ENCODE measurements around the gene POR. TPM values are rescaled to one million over a fixed set of nuclear protein-coding genes. Genes with fewer than 3 reads are reported as not detected.
A peak's percentile ranks its signal among the peaks of the same experiment; 100 is the strongest.

Gene POR
- total RNA-seq, 1 experiment from 2014 or later: 151 TPM

- ATAC-seq (no peak), DNase-seq (ENCODE audit: low spot score) (no peak)
- Mint-ChIP-seq H3K27me3 (ENCODE audit: low read depth) (no peaks in the 10 kb centered on the region), H3K9me3 (peaks cover 22% of the 10 kb centered on the region), H3K36me3 (peaks cover 43% of the 10 kb centered on the region), H3K27ac (peak overlapping the region; percentile 44), H3K4me3 (no peak overlapping the region), H3K4me1 (peaks cover 12% of the 10 kb centered on the region)
- no peak for TF ChIP-seq NFYB (CRISPR knock-in tag; conservative IDR thresholded peaks at IDR 0.05; ENCODE audit: low read depth)
- no peak for TF ChIP-seq HMGA2 (CRISPR knock-in tag; IDR thresholded peaks at IDR 0.05)
- TF ChIP-seq CDX4 (CRISPR knock-in tag; IDR thresholded peaks at IDR 0.05; ENCODE audit: borderline replicate concordance): no peak
- no peak for TF ChIP-seq USF2 (CRISPR knock-in tag; IDR thresholded peaks at IDR 0.05)
- TF ChIP-seq NFE2L1 (CRISPR knock-in tag; IDR thresholded peaks at IDR 0.05): no peak
- TF ChIP-seq NR1H2 (CRISPR knock-in tag; IDR thresholded peaks at IDR 0.05): no peak
- no peak for TF ChIP-seq MLX (CRISPR knock-in tag; IDR thresholded peaks at IDR 0.05)
- TF ChIP-seq MXD4 (CRISPR knock-in tag; IDR thresholded peaks at IDR 0.05; ENCODE audit: borderline replicate concordance): no peak
- TF ChIP-seq ZNF423 (CRISPR knock-in tag; IDR thresholded peaks at IDR 0.05): no peak
- POLR2A ChIA-PET: no interaction called here
- CTCF ChIA-PET: interaction anchor here (1.1 kb wide), 1 partner anchor 65 kb away, joined by 4 read pairs; no protein-coding TSS in a partner anchor
Observed at GRCh38 chr7:75931680-75932079, 16.7 kb downstream of the POR start.

- ChIA-PET CTCF (interaction anchor here (0.6 kb wide), 1 partner anchor 499 kb away, joined by 3 read pairs; no protein-coding TSS in a partner anchor), POLR2A (no interaction called here)
- no peak overlapping the region for H3K4me3 Mint-ChIP-seq
- no peak for DNase-seq (ENCODE audit: low spot score)
- peaks cover 10% of the 10 kb centered on the region for H3K9me3 Mint-ChIP-seq
- peaks cover 11% of the 10 kb centered on the region for H3K4me1 Mint-ChIP-seq
- no peak for ATAC-seq
- H3K27me3 Mint-ChIP-seq (ENCODE audit: low read depth): no peaks in the 10 kb centered on the region
- H3K27ac Mint-ChIP-seq: peak overlapping the region; percentile 84
- TF ChIP-seq ZBTB43 (CRISPR knock-in tag; IDR thresholded peaks at IDR 0.05) (no peak), NFE2L1 (CRISPR knock-in tag; IDR thresholded peaks at IDR 0.05) (peak; percentile 91), HMGA2 (CRISPR knock-in tag; IDR thresholded peaks at IDR 0.05) (no peak), FOXP4 (CRISPR knock-in tag; IDR thresholded peaks at IDR 0.05) (no peak), SMAD4 (CRISPR knock-in tag; IDR thresholded peaks at IDR 0.05) (no peak), GABPB1 (CRISPR knock-in tag; IDR thresholded peaks at IDR 0.05) (peak; percentile 98), ZNF121 (CRISPR knock-in tag; IDR thresholded peaks at IDR 0.05) (peak; percentile 54; the same call in 1 of the 2 replicates), FOXJ3 (CRISPR knock-in tag; IDR thresholded peaks at IDR 0.05; ENCODE audit: borderline replicate concordance) (no peak)
- peaks cover 20% of the 10 kb centered on the region for H3K36me3 Mint-ChIP-seq
Observed at GRCh38 chr7:75937958-75938786, 23.2 kb downstream of the POR start.

- no peak overlapping the region for H3K4me3 Mint-ChIP-seq
- peaks cover 8% of the 10 kb centered on the region for H3K4me1 Mint-ChIP-seq
- ChIA-PET POLR2A (interaction anchor here (0.6 to 0.9 kb wide), 2 partner anchors 24 to 1954 kb away, joined by 3 read pairs; no protein-coding TSS in a partner anchor), CTCF (no interaction called here)
- peaks cover 16% of the 10 kb centered on the region for H3K36me3 Mint-ChIP-seq
- DNase-seq (ENCODE audit: low spot score) (no peak), ATAC-seq (no peak)
- peaks cover 6% of the 10 kb centered on the region for H3K9me3 Mint-ChIP-seq
- no peak for TF ChIP-seq FOXP4 (CRISPR knock-in tag; IDR thresholded peaks at IDR 0.05)
- H3K27me3 Mint-ChIP-seq (ENCODE audit: low read depth): no peaks in the 10 kb centered on the region
- peak overlapping the region; percentile 52 for H3K27ac Mint-ChIP-seq
Observed at GRCh38 chr7:75938921-75939320, 24.0 kb downstream of the POR start.

Data from WTC11 (cell line).